Spleen (tissue), 7 donors: ENCODE data around the gene BACE2.

Source experiments
- CTCF ChIP-seq, 11 experiments: fragments of 200-600 bp in 7 of 11; fragments of 450-650 bp in 4 of 11; sonication (generic) in 4 of 11; IDR thresholded peaks in 8 of 11; conservative IDR thresholded peaks in 3 of 11; 1 replicate in 7 of 11; 2 replicates in 4 of 11; pipeline versions ENCODE4 v1.4.0 to v1.8.0; 2016 to 2021; ENCODE audit warnings: antibody characterized with exemption in 11 of 11, inconsistent platforms in 4 of 11, mild to moderate bottlenecking in 1 of 11
- POLR2A ChIP-seq, 3 donors: fragments of 450-650 bp; IDR thresholded peaks; one replicate each; pipeline ENCODE4 v1.5.1; 2017; ENCODE audit warnings: antibody characterized with exemption in 3 of 3, mild to moderate bottlenecking in 1 of 3
- donor health status: DM: no; HTN: no; CAD: no; lungs with moderate emphysema.
- donor health status: DM: no; HTN: no; CAD: no.
- donor health status: DM: no; HTN: no; CAD: no.

DNA sequence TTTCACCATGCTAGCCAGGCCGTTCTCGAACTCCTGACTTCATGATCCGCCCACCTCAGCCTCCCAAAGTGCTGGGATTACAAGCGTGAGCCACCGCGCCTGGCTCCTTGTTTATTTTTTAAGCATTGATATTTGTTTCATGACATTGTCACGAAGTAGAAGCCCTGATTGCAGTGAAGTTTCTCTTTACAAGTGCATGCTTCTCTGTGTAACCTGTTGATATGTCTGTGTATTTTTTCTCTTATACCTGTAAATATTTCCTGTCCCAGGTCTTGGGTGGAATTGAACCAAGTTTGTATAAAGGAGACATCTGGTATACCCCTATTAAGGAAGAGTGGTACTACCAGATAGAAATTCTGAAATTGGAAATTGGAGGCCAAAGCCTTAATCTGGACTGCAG is 75.1 kb downstream of the BACE2 start:
- TF ChIP-seq CTCF (IDR thresholded peaks at IDR 0.05 in 8 of 11, conservative IDR thresholded peaks at IDR 0.05 in 3 of 11) (no peak), POLR2A (IDR thresholded peaks at IDR 0.05) (no peak)
